Left forelimb (tissue), 1 donor: ENCODE measurements around the gene INSIG1.
A peak's percentile ranks its signal among the peaks of the same experiment; 100 is the strongest.

ENCODE experiments used
- DNase-seq: peaks from one replicate; pipeline ENCODE4 v3.0.0-alpha.2; 2018; ENCODE audit warnings: low spot score

The INSIG1 gene

GRCh38 chr7:155327590-155328320, 30.1 kb downstream of the INSIG1 start:
- no peak for DNase-seq

- no peak for DNase-seq
Observed at GRCh38 chr7:155329225-155329624, 31.5 kb downstream of the INSIG1 start.

DNA sequence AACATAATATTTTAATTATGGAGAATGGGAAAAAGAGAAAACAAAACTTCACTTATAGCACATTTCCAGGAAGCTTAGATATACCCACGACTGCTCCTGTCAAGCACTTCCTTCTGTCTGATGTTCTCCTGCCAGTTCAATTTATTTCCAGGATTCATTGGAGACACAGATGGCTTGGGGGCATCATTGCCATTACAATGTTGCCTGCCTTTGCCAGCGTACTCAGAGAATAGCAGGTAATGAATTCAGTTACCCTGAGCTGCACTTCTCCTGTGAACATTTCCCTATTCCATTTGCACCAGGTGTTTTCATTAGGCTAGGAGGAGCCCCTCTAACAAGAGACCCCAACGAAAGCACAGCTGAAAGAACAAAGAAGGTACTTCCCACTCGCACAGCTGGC, 33.7 kb downstream of the INSIG1 start:
- DNase-seq, result no peak

DNA sequence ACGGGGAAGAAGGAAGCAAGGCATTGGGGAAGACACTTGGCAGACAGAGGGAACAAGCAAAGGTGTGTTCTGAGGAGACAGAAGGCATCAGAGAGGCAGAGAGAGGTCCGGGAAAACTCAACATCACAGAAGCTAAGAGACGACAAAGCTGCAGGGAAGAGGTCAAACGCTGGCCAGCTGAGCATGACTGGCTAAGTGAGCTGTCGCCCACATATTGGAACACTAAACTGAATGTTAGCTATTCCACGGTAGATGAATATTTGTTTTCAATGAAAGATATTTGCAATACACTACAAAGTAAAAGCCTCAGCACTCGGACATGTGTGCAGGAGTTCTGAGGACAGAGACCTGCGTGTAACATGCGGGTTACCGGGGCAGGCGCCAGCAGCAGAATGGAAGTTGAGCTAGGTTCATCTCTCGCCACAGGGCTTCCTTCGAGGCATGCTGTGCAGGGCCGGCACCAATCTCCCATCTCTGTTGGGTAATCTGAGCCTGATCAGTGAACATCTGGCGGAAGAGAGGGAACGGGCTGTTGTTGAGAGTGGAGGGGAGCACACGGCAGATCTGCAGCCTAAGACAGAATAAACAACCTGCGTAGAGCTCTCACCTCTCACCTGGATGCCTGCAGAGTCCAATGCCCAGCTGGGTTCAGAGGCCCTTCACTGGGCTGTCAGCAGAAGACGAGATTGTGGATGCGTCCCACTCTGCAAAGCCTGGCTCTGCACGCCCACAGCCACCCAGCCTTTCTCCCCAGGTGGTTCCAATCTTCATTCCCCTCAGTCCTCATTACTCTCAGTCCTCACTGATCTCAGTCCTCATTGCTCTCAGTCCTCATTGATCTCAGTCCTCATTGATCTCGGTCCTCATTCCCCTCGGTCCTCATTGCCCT, 35.9 kb downstream of the INSIG1 start:
- DNase-seq, result no peak

- DNase-seq, result no peak
Observed at GRCh38 chr7:155336812-155337602, 39.3 kb downstream of the INSIG1 start.

GRCh38 chr7:155337946-155338631, 40.4 kb downstream of the INSIG1 start:
- no peak for DNase-seq

GRCh38 chr7:155338632-155339320, 41.1 kb downstream of the INSIG1 start:
- no peak for DNase-seq

DNA sequence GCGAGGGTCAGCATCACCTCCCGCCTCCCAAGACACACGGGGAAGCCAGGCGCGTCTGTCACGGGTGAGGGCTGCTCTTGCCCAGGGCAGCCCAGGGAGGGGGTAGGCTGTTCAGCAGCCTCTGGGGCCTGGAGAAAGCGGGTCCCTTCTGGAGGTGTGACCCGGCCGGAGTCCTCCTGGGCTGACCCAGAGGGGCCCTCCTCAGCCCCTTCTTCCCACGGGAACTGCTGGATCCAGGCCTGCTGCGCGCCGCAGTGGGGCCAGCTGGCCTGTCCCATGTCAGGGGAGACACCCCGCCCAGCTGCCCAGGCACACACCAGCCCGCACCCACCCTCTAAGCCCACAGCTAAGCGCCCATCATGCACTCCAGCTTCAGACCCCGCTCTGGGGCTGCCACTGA, 41.8 kb downstream of the INSIG1 start:
- no peak for DNase-seq

- no peak for DNase-seq
Observed at GRCh38 chr7:155340071-155340531, 42.4 kb downstream of the INSIG1 start.

GRCh38 chr7:155340721-155341120, 43.0 kb downstream of the INSIG1 start:
- DNase-seq, result no peak

GRCh38 chr7:155341463-155341983, 43.8 kb downstream of the INSIG1 start:
- no peak for DNase-seq

DNA sequence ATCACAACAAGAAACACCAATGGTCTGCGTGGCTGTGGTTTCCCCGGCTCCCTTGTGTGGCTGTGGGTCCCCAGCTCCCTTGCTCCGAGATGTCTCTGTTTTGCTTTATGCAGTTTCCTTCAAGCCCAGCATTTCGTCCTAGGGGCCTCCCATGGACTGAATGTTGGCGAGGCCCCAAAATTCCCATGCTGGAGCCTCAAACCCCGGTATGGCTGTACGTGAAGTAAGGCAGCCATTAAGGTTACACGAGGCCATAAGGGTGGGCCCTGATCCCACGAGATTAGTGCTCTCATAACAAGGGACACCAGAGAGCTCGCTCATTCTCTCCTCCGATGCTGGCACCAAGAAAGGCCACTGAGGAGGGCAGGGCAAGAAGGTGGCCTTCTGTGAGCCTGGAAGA, 44.6 kb downstream of the INSIG1 start:
- no peak for DNase-seq

- DNase-seq, result no peak
Observed at GRCh38 chr7:155343150-155343549, 45.5 kb downstream of the INSIG1 start.

DNA sequence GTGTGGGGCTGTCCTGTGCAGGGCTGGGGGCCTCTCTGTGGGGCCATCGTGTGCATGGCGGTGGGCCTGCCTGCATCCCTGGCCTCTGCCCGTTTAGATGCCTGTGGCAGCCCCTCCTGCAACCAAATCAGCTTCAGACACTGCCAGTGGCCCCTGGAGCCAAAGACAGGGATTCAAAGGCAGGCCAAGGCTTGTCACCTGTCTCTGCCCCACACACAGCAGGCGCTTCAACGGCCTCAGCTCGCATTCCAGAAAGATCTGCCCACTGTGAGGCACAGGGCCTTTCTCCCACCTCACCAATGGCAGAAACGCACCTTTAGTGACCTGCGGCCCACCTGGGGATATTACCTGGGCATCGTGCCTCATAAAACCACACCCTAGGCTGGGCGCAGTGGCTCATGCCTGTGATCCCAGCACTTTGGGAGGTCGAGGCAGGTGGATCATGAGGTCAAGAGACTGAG, 46.0 kb downstream of the INSIG1 start:
- DNase-seq, result no peak

DNA sequence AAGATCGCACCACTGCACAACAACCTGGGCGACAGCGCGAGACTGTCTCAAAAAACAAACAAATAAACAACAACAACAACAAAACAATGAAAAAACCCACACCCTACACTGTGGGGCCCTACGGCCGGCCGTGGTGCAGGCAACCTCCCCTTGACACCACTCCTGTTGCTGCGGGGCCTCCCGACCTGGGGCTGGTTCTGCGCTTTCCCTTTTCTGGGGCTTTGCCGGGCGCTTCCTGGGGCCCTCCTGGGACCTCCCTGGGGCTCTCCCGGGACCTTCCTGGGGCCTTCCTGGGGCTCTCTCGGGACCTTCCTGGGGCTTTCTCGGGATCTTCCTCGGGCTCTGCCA, 46.6 kb downstream of the INSIG1 start:
- DNase-seq, result no peak

DNA sequence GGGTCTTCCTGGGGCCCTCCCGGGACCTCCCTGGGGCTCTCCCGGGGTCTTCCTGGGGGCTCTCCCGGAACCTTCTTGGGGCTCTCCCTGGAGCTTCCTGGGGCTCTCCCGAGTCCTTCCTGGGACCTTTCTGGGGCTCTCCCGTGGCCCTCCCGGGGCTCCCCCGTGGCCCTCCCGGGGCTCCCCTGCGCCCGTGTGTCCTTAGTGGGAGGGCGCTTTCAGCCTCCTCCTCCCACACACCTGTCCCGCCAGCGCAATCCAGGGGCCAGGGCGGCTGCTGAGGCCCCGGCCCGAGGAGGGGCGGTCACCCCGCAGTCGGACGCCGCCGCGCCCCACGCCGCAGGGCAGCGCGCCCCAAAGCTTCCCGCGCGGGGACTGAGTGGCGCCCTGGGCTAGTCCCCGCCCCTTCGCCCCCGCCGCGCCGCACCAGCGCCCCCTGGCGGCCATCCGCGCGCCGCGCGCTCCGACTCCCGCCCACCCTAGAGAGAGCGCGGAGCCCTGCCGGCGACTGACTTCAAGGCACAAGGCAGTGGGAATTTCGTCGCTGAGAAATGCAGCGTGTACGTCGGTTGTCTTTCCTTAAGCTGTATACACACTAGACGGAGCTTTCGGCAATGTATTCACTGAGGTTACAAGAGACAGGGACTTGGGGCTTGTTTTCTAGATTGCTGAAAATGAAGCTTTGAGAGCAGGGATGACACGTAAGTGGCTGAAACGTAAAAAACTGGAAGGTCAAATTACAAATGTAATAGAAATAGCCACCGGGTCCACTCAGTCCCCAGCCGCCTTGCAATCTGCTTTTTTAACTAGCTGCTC, 47.1 kb downstream of the INSIG1 start:
- peak; percentile 94 for DNase-seq

- no peak for DNase-seq
Observed at GRCh38 chr7:155345490-155345889, 47.8 kb downstream of the INSIG1 start.

GRCh38 chr7:155346285-155346684, 48.6 kb downstream of the INSIG1 start:
- DNase-seq, result no peak

GRCh38 chr7:155348806-155349205, 51.1 kb downstream of the INSIG1 start:
- DNase-seq, result no peak
